HTR-8/SVneo (cell line): ENCODE measurements around the gene CREB5.

ENCODE experiments used
- DNase-seq: peaks from one replicate; pipeline ENCODE4 v3.0.0; 2011; ENCODE audit warnings: low spot score, mixed read lengths; ENCODE audit not compliant: insufficient read length
- FAIRE-seq: peaks from 2 replicates; lab custom pipeline; 2011; peaks lifted over from hg19 to GRCh38; lab: Jason Lieb, UNC

Gene CREB5

DNA sequence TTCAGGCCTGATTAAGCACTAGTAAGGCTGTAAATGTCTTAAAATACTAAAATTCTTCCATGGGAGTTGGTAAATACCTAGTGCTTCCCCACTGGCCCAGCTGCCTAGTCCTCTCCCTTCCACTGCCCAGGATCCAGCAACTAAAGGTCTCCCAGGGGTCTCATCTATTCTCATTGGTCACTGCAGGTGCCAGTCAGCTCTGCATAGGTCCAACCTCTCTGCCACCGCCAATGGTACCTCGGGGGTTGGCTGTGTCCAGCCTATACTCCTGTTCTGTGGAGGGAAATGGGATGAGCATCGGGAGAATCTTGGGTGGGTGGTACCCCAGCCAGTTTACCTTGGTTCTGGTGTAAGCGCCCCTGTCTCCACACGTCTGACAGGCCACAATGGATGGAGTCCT is 6.1 kb upstream of the CREB5 start:
- FAIRE-seq (no peak), DNase-seq (no peak)

DNA sequence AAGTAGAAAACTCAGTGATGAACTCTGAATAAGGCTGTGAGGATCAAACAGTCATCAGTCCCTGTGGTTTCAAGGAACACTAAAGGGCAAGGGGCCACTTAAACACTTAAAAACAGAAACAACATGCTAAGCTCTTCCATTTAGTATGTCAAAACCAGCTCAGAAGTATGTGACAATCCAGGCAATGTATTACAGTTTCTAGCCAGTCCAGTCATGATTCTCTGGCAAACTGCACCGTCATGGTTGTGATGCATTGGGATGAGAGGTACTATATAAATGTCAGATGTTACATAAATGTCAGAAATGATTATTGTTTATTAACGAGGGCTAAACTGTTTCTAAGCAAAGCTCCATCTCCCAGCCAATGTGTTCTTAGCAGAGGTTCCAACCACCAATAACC is 4.7 kb upstream of the CREB5 start:
- FAIRE-seq = no peak
- no peak for DNase-seq

DNA sequence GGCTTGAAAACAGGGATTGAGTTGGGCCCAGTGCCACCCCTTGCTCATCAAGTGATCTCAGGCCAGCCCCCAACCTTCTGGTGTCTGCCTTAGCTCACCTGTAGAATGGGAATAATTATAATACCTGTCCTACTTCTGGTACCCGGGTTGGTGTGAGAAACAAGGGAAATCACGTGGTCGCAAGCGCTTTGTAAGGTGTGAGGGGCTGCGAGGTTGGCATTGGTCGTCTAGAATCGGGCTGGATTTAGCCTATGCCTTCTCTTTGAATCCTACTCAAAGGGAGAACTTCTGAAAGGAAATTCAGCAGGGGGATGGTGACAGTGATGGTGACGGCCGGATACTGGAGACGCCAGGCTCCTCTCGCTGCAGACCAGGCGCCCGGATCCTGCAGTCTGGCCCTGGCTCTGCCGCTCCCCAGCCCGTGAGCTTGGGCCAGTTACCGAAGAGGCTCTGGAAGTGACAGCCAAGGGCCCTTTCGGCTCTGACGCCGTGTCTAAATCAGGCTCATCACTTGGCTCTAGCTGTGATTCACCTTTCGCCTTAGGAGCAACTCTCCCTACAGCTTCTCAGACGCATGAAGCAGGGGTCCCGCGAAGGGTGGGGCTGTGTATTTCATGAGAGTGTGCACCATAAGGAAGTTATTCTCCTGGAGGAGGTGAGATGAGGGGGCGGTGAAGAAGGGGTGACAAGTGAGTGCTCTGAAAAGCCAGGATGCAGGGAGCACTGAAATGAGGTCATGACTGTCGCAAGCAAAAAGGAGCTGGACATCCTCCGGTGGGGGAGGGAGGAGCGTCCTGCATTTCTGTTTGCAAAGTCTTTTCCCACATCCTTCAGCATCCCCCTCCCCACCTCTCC is 4.0 kb upstream of the CREB5 start:
- FAIRE-seq (no peak), DNase-seq (no peak)

DNA sequence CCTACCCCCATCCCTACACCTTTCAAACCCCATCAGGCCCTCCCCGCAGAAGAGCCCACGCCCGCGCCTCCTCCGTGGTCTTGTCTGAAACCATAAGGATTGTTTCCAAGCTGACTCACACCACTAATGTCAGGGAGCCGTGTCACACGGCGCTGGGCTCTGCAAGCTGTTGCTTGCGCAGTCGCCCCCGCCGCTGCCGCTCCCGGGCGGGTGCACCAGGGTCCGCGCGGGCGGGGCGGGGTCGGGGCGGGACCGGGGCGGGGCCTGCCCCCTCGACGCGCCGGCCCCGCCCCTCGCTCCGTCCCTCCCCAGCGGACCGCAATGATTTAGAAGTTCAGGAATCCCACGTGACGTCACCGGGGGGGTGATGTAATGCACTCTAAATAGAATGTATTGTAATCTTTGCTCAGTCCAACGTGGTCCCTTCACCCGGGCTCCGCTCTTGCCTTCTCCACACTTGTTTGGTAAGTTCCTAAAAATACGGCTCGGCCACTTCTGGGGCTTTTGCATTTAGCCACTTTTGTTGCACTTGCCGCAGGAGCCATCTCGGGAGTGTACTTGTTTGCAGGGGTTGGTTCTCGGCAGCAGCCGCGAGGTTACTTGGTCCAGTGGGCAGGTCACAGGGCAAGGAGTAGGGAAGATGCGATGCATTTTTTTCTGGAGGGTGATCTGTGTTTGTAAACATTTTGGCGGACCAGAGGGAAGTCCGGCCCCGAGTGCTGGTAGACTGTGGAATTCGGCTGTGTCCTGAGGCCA is 3.2 kb upstream of the CREB5 start:
- peak; percentile 28 for FAIRE-seq
- peak; percentile 89 for DNase-seq

DNA sequence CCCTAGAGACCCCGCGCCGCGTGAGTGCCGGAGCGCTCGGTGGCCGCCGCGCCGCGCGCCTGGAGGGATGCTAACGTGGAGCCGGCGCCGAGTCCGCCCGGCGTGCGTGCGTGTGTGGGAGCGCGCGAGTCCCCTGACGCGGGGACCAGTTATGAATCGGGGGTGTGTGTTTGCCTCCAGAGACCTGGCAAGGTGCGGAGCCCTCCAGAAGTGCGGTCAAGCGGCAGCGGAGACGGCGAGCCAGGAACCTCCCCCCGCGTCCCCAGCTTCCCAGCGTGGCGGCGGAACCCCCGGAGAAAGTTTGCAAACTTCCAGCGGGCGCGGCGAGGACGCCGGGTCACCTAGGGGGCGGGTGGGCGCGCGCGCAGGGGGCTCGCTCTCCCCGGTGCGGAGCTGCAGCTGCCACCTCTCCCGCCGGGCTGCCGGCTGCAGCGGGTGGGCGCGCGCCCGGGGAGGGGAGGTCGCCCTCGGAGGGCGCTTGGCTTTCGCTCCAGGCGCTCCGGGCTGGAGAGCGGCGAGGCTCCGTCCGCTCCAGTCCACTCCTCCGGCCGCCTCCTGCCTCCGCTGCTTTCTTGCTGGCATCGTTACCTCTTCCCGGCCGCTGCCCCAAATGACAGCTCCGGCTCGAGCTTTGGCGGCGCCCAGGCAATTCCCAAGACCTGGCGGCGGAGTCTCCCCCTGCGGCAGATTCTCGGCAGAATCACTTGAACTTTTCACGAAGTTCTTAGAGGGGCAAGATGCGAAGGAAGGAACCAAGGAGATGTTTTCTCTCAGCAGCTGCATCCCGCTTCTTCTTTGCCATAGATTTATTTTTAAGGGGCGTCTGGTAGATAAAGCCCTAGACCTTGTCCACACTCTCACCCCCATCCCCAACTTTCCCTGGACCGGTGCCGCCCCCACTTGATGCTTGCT is 2.3 kb upstream of the CREB5 start:
- no peak for FAIRE-seq
- no peak for DNase-seq

DNA sequence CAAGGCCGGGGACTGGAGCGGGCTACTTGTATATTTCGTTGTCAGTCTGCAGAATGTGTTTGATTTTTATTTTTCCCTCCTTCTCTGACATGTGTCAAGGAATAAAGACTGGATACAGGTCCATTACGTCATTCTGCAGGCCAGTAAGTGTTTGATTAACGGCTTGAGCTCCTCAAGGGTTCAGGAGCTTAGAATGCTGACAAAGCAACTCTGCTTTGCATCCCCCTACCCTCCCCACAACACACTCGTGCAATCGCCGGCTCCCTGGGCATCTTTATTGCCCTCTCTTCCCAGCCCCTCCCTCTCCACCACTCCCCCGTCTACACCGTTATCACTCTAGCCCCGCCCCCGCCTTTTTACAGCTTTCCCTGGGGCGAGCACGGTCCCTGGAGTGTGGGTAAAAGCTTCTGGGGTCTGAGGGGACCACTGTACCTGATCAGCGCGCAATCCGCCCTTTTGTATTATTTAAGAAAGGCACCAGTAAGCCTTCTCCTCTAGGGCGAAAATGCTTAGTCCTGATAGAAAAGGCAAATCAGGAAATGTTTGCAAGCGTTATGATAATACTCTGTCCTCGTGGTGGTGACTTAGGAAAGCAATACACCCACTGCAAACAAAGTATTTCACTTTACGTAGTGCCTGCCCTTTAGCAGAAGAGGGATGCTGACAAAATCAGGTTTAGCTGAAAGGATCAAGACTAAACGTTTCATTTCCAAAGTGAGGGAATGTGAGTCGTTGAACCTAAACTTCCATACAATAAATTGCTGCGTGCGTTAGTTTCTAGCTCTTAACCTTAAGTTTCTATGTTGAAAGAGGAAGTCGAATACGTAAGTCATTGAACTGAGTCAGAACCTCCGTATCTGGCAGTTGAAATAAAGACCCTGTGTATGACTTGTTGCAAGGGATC is 1.4 kb upstream of the CREB5 start:
- DNase-seq (no peak), FAIRE-seq (no peak)

DNA sequence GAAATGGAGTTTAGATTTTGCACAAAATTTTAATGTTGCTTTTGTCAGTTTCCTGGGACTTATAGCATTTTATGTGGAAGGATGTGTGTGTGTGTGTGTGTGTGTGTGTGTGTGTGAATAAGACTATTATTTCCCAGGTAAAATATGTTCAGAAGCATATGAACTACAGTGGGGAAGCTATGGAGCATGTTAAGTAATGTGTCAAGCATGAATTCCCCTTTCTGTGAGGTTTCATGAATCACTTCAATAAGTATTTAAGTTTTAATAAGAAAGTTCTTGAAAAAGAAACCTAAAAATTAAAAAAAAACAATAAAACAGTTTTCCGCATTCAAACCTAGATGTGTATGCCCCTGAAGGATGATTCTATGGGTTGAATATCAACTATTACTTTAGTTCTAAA is 693 bp downstream of the CREB5 start:
- FAIRE-seq = no peak

DNA sequence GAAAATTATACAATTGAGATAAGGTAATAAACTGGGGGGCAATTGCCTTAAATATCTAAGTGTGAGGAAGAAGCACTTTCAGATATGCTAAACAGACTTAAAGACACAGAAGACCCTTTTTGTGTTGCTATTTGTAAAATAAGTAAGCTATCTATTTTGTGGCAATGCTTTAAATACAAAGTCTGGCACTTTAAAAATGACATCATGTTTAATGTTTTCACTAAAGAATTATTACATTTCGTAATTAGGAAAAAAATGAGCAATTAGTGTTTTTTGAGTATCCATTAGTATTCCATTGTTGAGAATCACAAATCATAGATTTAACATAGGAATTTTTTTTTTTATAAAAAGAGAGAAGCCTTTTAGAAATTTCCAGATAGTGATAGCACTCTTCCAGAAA is 2.1 kb downstream of the CREB5 start:
- DNase-seq (no peak), FAIRE-seq (no peak)

More for the DNA sequence above, 693 bp downstream of the CREB5 start:
- no peak for DNase-seq

DNA sequence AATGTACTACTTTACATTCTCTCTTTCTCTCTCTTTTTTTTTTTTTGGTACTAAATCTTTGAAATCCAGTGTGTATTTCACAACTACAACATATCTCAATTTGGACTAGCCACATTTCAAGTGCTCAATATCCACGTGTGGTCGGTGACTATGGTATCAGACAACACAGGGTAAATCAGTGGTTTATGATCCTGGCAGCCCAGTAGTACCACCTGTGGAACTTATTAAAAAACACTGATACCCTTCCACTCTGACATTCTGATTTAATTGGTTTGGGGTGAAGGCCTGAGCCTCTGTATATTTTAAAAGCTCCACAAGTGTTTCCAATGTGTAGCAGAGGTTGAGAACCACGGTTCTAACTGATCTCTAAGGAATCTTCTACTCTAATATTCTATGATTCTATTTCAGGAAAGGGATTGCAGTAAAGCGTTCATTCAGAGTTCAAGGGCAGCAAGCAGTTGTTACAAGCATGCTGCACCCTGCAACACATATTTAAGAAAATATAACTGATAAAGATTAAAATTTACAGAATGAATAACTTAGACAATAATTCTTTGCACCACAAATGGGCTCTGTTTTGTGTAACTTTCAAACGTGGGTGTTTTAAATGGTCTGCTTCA is 5.1 kb downstream of the CREB5 start:
- no peak for FAIRE-seq
- DNase-seq = no peak

DNA sequence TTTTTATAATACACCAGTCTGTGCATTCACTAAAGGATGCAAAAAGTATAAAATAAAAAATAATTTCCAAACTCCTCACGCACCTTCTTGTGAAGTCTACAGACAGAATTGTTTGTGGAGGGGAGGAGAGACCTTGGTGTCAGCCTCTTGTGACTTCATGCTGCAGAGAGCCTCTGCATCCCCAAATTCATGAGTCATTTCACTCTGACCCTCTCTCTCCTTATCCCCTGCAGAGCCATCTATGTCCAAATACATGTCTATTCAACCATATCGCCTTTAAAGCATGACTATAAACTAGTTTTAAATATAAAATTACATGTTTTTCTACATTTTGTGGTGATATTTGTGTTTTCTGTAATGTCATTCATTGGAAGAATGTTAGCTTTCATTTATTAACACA is 6.0 kb downstream of the CREB5 start:
- no peak for FAIRE-seq
- no peak for DNase-seq

DNA sequence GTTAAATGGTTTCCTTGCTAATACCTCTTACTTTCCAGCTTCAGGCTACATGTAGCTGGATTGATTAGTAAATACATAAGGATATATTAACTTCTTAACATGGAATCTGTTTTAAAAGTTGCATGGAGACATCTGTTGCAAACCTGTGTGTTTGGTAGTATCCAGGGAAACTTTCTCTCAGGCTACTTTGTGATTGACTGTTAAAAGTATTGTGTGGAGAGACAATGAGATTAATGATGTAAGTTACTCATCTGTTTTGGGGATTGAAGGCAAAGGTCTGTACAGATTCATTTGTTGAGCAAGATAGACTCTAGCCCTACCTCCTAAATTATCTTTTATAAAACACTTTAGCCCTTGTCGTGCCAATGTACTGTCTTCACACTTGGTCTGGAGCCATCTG is 6.6 kb downstream of the CREB5 start:
- no peak for FAIRE-seq

DNA sequence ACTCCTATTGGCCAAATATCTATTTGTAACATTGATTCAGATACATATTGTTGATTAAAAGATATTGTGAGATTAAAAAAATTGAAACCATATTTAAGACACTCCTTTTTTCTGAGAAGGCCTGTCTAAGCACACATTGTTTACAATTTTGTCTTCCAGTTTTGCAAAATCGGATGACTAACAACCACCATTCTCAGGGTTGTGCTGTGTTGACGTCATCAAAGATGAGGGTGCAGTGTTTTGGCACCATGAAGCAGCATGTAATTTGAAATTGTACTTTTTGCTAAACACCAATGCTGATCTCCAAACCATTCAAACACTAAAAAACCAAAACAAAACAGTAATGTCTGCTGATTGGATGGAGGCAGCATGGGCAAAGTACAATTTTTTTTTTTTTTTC is 7.4 kb downstream of the CREB5 start:
- DNase-seq (no peak), FAIRE-seq (no peak)

More for the DNA sequence above, 6.6 kb downstream of the CREB5 start:
- DNase-seq = no peak

DNA sequence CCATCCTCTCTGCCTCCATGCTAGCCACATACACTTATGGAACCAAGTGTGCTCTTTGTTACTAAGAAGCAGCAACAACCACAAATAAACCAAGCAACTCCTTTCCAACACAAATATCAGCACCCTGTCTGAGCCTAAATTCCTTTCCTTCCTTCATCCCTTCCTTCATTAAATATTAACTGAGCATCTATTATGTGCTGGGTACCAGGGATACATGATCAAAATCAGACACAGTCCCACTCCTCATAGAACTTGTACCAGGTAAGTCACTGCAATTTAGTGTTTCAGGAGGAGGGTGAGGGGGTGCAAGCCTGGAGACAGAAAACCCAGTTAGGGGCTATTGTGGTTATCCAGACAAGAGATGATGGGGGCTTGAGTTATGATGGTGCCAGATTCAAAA is 10.8 kb downstream of the CREB5 start:
- DNase-seq (no peak), FAIRE-seq (no peak)

DNA sequence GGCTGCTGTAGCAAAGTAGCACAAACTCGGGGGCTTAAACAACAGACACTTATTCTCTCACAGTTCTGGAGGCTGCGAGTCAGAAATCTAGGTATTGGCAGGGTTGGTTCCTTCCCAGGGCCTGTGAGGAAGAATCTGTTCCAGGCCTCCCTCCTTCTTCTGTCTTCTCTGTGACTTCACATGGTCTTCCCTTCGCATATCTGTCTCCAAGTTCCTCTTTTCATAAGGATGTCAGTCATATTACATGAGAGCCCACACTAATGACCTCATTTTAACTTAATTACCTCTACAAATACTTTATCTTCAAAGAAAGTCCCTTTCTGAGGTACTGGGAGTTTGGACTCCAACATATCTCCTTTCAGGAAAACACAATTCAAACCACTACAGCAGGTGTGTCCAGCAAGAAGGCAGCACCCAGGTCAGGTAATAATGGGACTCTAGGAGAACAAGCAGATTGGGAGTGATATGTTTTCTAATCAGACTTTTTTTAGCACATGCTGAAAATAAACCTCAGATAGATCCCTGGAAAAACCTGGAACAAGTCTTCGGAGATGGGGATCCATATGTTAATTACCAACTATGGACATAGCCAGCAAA is 11.7 kb downstream of the CREB5 start:
- no peak for DNase-seq
- FAIRE-seq = no peak

DNA sequence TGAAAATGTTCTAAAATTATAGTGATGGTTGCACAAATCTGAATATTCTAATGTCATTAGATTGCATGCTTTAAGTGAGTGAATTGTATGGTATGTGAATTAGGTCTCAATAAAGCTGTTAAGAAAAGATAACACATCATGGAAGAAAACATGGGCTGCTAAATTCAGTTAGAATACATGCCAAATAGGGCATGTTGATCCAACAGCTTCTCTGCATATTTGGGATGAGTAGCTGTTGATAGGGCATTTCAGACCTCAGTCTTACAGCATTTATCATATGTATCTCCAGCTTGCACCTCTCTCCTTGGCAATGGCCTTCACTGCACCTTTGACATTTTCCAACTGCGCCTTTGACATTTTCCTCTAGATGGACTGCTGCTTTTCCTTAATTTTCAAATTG is 13.2 kb downstream of the CREB5 start:
- no peak for DNase-seq
- FAIRE-seq = no peak

DNA sequence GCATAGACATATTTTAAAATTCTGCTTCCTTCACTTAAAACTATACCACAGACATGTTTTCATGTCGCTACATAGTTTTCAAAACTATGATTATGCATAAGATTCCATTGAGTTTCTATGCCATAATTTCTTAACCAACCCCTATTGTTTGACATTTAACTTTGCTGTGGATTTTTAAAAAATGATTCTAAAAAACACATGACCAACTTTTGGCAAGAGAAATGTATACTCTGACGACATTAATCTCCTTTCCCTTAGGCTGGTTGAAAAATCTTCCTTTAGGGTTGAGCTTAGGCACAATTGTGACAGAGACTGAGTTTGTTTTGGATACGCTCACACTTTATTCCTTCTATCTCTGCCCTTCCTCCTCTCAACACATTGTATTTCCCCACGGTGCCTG is 14.9 kb downstream of the CREB5 start:
- DNase-seq (no peak), FAIRE-seq (no peak)

DNA sequence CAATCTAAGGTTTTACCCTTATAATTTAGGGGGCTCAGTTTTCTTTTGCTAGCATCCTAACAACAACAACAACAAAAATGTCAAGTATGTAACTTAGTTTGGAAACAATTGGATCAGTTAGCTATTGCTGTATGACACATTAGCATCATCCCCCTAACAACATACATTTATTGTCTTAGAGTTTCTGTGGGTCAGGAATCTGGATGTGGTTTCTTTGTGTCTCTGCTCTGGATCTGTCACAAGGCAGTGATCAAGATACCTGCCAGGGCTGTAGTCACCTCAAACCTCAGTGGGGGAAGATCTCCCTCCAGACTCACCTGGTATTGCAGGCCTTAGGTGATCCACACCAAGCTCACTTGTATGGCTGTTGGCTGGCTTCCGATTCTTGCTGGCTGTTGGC is 18.3 kb downstream of the CREB5 start:
- FAIRE-seq = no peak
- no peak for DNase-seq

DNA sequence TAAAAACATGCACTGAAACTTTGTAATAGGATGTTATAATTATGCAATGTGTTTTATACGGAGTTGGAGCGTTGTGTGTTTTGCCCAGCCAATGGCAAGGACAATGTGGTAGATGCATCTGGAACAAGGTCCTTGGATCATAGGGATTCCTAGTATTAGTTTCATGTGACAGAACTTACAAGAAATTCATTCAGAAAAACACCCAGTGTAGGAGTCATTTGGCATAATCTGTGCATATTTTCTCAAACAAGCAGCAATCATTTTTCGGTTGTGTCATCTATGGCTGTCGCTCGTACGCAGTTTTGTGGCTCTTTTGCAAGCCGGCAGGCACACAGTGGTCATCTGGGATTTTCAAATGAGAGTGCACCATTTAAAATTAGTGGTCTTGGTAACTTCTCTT is 19.8 kb downstream of the CREB5 start:
- FAIRE-seq = no peak
- no peak for DNase-seq

DNA sequence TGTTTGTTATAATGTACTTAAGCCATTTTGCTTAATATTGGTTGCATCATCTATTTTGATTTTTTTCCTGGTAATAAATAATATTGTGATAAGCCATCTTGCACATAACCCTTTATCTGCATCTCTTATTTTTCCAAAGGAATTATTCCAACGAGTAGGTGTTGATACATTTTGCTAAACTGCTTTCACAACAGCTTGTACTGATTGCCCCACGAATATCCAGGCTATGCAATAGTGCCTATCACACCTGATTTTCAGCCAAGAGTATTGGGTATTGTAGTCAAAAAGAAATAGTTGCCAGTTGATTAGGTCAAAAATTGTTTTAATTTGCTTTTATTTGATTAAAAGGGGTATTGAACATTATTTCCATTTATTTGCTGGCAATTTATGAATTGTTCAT is 20.7 kb downstream of the CREB5 start:
- FAIRE-seq (no peak), DNase-seq (no peak)
